GM21447 (cell line): ENCODE data around the gene SURF6.
"Not testable (repeated sequence)": the region's sequence is repeated elsewhere in the genome, so short reads cannot be mapped to it uniquely, and the experiment has no call there.

Experiments used
- ATAC-seq: cut with Tn5 transposase; IDR thresholded peaks from one replicate; pipeline ENCODE4 v1.9.1; 2021; ENCODE audit not compliant: unreplicated experiment

The SURF6 gene

DNA sequence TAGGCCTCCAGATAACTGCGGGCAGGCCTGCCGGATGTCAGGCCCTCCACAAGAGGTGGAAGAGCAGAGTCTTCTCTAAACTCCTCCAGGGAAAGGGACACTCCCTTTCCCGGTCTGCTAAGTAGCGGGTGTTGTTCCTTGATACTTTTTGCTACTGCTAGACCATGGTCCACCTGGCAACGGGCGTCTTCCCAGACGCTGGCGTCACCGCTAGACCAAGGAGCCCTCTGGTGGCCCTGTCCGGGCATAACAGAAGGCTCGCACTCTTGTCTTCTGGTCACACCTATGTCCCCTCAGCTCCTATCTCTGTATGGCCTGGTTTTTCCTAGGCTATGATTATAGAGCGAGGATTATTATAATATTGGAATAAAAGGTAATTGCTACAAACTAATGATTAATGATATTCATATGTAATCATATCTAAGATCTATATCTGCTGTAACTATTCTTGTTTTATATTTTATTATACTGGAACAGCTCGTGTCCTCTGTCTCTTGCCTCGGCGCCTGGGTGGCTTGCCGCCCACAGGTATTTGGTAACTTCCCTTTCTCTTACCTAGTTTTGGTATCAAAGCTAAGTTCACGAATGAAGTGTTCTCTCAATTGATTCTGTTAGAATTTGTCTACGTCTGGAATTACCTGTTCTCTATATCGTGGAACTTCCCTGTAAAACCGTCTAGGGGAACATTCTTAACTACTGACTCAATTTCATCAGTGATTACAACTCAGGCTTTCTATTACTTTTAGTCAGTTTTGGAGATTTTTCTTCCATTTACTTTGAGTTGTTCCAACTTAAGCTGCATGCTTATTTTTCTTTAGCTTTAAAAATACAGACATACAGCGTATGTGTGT lies 6.5 kb downstream of the SURF6 start:
- not testable (repeated sequence) for ATAC-seq

DNA sequence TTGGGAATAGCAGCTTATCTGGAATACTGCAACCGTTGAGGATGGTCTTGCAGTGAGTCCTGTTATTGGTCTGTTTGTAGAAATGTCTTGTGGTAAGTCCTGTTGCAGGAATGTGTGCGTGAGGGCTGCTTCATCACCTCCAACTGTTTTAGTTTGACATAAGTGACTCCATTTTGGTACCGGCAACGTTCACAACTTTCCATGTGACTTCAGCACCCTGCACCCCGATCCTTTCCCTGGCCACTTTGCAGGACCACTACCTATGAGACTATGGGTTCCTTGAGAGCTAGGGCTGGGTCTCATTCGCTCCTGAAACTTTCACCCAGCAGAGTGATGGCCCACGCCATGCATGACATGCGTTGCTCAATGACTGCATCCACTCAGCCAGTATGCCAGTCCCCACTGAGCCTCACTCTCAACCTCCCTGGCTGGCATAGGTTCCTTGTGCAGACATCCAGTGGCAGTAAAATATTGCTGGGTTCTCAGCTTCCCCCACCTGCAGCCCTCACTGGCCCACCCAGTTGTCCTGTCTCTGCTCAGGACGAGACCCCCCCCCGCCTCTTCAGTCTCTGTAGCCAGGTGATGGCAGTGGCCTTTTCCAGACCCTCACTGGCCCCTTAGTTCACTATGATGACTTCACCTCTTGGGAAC lies 8.0 kb downstream of the SURF6 start:
- no peak for ATAC-seq

DNA sequence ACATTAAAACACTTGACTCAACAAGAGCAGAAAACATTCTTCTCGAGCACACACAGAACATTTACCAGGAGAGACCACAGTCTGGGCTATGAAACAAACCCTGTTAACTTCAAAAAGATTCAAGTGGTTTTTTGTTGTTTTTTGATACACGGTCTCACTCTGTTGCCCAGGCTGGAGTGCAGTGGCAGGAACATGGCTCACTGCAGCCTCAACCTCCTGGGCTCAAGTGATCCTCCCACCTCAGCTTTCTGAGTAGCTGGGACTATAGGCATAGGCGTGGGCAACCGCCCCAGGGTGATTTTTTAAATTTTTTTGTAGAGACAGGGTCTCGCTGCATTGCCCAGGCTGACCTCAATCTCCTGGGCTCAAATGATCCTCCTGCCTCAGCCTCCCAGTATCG lies 9.0 kb downstream of the SURF6 start:
- ATAC-seq, result not testable (repeated sequence)

DNA sequence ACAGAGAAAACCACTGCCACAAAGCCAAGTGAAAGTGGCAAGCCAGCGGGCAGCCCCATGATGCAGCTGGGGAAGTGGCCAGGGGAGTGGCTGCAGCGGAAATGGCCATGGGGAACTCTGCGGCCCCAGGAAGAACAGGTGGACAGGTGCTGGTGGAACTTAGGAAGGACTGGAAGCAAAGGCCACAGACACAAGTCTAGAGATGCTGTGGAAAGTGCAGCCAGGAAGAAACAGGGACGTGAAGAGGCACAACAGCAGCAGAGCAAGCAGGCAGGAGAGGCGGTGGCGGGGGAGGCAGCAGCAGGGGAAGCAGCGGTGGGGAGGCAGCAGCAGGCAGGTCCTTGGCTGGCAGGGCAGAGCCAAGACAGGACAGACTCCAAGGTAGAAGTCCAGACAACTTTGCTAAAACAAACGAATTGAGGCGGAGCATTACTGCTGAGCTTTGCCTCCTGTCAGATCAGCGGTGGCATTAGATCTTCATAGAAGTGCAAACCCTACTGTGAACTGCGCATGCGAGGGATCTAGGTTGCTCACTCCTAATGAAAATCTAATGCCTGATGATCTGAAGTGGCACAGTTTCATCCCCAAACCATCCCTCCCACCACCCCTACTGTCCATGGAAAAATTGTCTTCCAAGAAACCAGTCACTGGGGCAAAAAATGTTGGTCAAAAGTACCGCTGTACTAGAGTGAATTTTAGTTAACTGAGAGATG lies 11.8 kb downstream of the SURF6 start:
- ATAC-seq, result no peak

DNA sequence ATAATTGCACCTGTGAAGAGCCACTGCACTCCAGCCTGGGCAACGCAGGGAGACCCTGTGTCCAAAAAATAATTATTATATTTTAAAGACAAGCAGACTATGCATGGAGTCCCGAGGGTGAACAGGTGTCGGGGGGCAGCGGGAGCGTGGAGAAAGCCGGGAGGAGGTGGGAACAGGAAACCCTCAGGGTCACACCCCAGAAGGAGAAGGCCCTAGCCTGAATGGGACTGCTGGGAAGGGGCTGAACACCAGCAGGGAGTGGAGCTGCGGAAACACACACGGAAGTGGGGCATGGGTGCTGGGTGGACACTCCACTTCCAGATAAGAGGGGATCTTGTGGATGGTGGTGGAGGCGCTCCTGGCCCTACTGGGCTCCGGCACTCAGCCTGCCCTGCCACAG lies 12.8 kb downstream of the SURF6 start:
- no peak for ATAC-seq

DNA sequence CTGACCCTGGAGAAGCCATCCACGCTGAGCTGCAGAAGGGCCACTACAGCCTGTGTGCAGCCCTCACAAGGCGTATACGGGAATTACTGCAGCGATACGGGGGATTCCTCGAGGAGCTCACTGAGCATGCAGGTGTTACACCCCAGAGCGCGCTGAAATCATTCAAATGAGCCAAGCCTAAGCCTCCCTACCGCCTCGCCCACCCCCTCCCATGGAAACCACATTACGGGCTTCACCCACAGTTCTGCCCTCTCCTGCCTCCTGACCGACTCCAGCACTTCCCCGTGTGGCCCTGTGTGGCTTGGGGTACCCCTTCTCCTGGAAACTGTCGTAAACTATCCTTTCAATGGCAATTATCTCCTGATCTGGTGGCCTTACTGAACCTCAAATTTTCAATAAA lies 13.3 kb downstream of the SURF6 start:
- ATAC-seq, result no peak

DNA sequence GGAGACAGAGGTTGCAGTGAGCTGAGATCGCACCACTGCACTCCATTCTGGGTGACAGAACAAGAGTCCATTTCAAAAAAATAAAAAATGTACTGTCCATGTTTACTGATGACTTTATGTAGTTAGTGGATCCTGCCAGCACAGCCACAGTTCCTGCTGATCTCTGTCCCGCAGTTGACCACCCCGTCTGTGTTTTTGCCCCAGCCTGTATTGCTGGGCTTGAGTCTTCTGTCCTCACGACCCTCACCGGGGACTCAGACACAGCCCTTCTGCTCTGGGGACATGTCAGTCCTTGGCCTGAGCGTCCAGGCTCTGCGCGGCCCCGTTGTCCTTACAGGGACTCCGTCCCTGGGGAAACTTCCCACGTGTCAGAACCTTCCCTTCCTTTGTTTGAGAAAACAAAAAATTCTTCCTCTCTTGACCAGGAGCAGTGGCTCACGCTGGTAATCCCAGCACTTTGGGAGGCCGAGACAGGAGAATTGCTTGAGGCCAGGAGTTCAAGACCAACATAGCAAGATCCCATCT lies 14.5 kb downstream of the SURF6 start:
- ATAC-seq, result no peak

DNA sequence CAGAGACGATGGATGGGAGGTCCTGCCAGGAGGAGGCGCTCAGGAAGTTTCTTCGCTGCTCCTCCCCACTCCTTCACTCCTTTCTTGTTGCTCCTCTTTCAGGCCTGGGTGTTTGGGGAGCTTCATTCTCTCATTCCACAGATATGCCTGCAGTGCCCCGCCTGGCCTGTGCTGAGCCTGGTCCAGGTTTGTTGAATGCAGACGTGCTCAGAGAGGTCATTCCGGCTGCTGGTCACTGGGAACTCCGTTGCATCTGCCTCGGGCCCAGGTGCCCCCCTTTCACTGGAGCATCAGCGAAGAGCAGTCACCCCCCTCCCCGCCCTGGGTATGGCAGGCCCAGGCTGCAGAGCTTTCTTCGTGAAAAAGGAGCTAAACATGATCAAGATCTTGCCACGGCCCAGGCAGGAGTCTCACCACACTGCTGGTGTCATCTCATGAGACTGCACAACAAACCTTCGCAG lies 15.5 kb downstream of the SURF6 start:
- no peak for ATAC-seq

DNA sequence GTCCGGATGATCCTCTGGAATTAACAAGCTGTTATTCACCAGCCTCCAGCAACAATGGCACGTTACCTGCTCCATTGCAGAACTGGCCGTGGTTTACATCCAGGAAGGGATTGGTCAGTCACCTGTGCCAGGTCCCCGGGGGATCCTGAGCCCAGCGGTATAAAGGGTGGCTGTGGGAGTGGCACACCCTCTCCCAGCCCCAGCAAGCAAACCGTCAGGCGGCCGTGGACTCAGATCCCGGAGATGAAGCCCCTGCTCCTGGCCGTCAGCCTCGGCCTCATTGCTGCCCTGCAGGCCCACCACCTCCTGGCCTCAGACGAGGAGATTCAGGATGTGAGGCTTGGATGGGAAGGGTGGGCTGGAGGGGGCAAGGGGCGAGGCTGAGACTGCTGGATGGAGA lies 18.4 kb downstream of the SURF6 start:
- ATAC-seq, result not testable (repeated sequence)

DNA sequence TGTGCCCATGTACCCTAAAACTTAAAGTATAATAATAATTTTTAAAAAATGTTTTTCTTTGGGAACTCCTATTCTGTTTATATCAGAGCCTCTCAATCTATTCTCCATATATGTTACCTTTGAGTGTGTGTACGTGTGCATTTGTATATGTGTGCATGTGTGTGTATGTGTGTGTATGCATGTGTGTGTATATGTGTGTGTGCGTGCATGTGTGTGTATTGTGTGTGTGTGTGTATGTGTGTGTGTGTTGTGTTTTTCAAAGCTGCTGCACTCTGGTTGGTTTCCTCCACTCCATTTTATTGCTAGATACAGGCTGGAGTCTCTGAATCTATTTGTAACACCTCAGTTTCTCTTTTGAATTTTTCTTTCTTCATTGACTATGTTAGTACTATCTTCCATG lies 20.0 kb downstream of the SURF6 start:
- ATAC-seq, result no peak

DNA sequence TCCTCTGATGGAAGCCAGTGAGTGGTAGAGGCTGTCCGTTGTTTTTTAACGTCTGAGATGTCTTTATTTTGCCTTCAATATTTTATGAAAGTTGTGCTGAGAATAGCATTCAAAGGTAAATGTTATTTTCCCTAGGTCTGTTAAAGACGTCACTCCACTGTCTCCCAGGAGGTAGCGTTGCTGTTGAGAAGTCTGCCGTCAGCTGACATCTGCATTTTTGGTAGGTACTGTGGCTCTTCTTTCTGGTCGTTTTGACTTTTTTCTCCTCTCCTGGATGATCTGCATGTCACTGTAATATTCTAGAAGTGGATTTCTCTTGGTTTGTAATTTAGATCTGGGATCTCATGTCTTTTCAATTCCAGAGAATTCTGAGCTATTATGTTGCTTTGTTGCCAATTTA lies 26.4 kb downstream of the SURF6 start:
- ATAC-seq, result no peak

DNA sequence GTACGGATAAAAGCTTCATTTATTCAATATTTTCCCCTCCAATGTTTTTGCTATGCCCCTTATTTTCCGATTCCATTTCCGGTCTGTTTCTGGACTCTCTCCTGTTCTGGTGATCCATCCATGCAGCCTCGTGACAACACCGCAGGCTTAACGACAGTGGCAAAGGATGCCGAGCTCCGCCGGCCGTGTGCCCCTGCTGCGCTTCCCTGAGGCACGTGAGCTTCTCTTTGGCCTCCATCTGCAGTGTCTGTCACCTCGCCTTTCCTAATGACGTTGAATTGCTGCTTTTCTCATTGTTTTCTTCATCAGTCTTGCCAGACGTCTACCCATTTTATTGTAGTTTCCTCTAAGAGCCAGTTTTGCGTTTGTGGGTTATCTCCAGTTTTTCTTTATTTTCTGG lies 28.7 kb downstream of the SURF6 start:
- no peak for ATAC-seq

DNA sequence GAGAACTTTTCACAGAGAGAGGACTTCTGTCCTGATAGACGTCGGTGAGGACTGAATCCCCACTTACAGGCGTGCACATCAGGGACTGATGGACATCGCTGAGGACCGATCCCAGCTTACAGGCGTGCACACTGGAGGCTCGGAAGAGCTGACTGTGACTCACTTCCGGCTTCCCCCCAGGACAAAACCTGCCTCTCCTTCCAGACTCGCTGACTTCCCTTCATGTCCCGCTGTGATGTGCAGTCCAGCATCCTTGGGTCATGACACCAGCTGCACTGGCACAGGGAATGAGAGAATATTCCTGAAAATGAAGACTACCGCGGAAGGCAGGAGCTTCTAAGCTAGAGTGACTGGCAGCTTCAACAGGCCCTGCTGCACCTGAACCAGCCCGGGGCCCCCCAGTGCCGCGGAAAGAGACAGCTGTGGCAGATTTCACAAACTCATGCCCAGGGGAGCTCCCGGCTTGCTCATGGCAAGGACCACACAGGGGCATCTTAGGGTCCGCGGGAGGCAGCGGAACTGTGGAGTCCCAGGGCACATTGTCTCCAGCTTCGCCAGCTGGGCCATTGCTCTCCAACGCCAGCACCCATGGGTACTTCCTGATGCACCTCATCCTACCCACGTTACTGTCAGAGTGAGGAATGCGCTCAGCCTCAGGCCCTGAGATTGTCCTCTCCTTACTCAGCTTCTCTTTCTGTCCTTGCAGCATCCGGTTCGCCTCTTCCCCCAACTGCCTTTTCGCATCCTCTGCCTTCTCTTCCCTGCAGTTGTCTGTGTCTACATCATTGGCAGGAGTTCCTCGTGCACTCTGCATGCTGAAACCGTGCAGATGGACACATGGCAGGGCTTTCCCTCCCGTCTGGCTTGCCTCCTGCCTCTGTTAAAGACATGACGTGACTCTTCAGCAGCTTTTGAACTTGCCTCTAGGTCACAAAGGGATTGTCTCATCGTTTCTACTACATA lies 29.5 kb downstream of the SURF6 start:
- ATAC-seq, result no peak

DNA sequence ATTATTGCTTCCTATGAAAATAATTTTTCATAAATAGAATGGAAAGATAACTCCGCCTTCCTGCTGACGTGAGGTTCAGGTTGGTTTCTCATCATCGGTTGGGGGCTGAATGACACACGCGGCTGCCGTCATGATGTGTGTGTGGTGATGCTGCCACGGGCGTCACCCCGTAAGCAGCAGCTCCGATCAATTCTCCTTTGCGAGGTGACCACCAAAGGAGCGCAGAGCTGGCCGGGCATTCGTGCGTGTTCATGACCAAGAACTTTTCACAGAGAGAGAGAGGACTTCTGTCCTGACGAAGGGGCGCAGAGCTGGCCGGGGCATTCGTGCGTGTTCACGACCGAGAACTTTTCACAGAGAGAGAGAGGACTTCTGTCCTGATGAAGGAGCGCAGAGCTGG lies 30.3 kb downstream of the SURF6 start:
- no peak for ATAC-seq

DNA sequence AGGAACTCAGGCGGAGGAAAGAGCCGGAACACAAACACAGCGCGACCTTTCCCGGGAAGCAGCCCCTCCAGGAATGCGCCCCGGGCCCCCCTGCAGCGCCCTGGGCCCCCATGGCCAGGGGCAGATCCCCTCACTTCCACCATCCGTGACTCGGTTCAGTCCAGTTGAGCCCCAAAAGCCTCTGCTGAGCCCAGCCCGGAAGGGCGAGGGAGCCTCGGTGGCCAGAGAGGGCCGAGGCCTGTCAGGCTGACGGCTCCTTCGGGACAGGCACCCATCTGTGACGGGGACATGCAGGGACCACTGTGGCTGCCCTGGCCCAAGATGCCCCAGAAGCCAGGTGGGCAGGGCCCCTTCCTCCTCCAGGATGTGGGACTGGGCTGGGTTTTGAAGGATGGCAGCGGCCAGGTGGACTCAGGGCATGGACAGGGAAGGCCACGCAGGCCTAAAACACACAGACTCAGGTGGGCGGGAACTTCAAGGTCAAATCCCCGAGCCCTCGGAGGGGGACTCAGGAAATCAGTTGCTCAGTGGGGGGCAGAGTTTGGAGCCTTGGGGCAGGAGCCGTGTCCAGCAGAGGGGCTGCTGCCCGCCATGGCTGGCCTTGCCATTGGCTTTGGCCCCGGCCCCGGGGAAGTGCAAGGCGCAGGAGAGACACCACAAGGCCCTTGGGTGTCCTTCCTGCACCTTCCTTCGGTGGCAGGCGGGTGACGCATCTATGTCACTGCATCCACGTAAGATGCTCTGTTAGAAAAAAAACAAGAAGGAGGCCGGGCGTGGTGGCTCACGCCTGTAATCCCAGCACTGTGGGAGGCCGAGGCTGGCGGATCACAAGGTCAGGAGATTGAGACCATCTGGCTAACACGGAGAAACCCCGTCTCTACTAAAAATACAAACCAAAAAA lies 31.3 kb downstream of the SURF6 start:
- ATAC-seq, result no peak

DNA sequence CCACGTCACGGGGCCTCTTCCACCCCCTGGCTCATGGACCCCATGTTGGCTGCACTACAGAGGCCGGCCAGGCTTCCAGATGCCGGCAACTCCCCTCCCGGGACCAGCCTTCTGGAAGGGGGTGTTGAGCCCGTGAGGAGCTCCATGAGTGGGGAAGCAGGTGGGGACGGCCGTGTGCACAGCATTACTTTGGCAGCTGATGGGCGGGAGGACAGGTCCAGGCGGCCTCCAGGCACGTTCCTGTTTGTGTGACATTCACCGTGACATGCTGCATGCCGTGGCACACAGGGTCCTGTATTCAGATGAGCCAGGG lies 31.9 kb downstream of the SURF6 start:
- no peak for ATAC-seq

DNA sequence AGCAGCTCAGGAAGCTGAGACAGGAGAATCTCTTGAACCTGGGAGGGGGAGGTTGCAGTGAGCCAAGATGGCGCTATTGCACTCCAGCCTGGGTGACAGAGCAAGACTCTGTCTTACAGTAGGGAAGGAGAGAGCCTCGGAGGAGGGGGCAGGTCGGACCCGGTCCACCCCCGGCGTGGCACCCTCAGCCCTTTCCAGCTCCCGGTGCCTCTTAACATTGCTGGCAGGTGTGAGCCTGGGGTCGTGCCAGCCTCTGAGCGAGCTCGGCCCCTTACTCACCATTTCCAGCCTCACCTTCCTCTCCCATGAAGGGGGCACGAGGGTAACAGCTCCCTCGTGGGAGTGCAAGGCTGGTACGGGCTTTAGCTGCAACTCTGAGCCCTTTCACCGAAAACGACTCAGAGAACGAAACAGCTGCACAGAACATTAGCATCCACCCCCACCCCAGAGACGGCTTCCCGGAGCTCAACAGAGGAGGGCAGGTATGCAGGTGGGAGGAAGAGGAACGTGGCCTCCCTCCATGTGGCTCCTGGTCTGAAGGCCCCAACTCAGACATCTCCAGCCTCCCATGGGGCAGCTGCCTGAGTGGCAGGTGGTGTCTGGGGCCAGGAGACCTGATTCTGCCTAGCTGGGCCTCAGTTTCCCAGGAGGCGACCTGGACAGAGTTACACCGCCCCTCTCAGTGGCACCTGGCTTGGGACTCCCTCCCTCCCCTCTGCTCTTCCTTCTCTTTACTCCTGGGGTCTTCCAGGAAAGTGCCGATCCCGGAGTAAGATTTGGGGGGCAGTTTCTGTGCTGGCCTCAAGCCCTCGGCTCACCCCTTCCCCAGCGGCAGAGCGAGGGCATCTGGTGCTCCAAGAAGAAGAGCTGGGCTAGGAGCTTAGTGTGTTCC lies 32.5 kb downstream of the SURF6 start:
- ATAC-seq, result no peak
